Measurements from ENCODE around the gene NXPH3.

NXPH3 gene

DNA sequence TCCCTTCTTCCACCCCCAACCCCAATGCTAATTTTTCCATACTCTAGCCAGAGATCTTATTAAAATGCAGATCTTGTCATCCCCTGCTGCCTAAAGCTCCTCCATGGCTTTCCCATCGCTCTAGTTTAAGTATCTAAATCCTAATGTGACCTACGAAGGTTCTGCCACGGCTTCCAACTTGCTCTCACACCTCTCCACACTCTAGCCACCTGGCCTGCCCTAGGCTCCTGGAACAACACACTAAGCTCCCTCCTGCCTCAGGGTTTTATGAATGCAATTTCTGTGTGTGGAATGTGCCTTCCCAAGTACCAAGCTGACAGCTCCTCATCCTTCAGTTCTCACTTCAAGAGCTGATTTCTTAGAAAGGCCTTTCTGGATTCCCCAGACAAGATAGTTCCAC lies 16.6 kb downstream of the NXPH3 start:
- no peak for DNase-seq (ENCODE audit: low read depth)

DNA sequence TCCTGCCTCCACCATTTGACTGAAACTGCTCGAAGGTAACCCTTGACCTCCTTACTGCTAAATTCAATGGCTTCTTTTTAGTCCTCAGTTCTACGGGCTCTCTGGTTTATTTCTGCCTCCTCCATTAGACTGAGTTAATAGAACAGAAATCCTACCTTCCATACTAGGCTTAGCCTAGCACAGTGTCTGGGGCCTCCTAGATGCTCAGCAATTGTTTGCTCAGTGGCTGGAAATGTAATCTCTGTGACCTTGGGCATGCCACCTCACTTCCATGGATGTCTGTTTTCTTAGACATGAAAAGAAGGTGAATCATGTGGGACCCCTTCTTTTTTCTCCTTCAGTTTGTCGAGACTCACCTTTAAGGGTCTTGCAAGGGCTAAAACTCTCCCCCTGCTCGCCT lies 19.7 kb downstream of the NXPH3 start:
- DNase-seq (ENCODE audit: low read depth) = no peak

DNA sequence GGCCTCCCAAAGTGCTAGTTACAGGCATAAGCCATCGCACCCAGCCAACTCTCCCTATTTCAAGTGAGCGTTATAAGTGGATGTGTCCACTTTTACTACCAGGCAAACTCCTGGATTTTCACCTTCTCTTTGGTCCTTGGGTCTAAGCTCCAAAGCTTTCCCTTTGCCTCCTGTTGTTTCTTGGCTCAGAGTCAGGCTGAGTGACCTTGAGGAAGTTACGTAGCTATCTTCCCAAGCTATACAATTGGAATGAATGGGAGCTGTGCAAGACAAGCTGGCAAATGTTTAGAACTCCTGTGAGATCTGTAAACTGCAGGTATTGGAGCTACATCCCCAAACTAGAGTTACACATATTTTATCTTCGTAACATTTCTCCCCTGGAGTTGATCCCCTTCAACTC lies 20.3 kb downstream of the NXPH3 start:
- no peak for DNase-seq (ENCODE audit: low read depth)

DNA sequence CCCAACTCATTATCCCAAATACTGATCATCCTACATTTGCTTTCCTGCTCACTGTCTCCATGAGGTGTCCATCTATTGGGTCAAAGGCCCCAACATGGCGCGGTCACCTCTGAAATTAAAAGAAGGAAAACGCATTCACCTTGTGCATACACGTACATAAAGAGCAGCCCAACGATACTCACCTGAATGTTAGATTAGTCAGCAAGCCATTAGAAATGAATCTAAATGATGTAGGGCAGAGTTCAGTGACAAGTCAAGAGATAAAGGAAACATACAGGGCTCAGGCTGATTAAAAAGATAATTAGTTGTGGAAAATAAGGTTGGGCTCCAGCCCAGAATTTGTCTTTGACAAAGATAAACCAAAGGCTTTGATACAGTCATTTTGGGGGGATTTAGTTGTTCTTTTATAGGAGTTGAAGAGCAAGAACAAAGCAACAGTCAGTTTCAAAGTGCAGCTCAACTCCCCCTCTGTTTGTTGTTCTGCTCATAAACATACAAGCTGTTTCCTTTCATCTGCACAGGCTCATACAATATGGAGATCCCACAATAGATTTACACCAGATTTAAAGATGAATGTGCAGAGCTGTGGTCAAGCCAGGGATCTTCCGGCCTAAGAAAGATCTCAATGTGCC lies 21.1 kb downstream of the NXPH3 start:
- DNase-seq (ENCODE audit: low read depth) = no peak

DNA sequence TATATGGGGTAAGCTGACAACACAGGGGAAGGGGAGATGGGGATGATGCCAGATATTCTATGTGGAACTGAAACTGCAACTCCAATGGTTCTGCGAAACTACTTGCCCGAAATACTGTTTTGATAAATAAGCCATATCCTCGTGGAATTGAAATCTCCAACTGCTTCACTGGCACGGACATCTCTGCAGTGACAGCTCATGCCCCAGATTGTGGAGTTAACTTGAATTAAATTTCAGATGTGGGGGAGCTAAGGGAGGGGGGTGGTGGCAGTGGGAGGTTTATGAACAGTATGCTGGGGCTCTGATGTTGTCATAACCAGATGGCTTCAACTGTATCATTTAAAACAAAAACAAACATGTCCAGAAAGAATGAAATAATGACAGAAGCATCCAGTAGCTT lies 21.8 kb downstream of the NXPH3 start:
- DNase-seq (ENCODE audit: low read depth) = no peak

DNA sequence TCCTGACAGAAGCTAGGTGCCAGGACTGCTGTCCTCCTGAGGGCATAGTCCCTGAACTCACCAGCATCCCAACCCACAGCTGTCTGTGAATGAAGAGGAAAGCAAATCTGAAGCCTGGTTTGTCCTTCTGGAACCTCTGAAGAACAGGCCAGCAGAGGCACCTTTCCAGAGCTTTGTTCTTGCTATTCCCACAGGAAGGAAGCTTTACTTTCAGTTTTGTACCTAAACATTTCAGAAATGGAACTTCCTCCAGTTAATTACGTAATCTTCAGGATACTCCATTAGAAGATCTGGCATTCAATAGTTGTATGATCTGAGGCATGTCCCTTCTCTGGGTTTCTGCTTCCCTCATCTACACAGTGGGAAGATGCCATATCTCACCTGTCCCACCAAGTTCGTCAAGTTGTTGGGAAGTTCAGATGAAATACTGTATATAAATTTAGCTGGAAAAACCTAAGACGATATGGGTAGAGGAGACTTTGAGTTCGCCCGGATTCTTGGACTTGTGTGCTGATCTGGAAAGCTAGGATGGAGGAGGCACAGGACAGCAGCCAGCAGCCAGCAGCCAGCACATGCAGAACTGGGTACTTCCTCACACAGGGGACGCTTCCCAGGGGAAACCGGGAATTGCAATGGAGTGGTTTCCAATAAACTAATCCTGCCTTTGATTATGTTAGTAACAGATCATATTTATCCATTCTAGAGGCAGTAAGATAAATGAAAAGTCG lies 22.4 kb downstream of the NXPH3 start:
- DNase-seq (ENCODE audit: low read depth) = no peak

DNA sequence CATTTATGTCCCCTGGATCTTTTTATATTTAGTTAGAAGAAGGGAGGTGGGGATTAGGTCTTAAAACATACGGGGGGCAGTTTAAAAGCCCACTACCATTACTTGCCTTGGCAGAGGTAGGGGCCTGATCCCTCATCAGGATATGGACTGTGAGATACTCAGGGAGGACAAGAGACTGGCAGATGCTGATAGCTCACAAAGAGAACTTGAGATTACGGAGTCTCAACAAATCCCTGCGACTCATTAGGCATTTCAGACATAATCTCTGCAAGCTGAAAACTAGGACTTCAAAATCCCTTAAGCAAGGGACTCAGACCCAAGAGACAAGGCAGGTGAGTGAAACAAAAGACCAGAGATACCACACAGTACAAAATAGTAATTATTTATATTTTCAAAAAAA lies 23.2 kb downstream of the NXPH3 start:
- no peak for DNase-seq (ENCODE audit: low read depth)

DNA sequence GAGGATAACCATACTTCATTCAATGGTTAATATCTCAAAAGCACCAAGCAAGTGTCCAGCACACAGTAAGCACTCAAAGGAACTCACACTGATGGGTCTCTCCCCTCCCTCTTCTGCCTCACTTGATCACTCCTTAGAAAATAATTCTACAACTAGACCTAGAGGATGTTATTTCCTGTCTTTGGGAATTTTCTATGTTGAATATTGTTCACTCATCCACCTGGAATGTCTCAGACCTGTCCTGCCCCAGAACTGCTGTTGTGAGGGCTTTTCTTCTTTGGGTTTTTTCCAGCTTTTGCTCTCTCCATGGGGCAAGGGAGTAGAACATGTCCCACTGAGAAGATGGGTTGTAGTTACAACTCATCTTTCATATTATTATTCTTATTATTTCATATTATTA lies 25.3 kb downstream of the NXPH3 start:
- DNase-seq (ENCODE audit: low read depth) = no peak

DNA sequence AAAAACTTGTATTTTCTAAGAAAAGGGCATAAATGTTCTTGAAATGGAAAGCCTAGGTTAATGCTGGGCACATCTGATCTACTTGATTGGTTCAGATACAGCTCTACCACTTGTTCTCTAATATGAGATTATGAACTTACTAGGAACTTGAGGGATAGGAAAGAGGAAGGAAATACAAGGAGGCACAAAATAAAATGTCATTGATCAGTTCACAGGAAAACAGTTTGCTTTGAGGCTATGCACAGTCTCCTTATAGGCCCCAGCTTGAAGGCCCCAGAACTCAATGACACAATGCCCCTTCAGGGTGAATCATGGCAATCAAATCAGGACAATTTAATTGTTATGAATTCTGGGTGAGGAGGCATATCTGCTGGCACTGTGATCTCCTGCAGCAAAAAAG lies 27.1 kb downstream of the NXPH3 start:
- no peak for DNase-seq (ENCODE audit: low read depth)

DNA sequence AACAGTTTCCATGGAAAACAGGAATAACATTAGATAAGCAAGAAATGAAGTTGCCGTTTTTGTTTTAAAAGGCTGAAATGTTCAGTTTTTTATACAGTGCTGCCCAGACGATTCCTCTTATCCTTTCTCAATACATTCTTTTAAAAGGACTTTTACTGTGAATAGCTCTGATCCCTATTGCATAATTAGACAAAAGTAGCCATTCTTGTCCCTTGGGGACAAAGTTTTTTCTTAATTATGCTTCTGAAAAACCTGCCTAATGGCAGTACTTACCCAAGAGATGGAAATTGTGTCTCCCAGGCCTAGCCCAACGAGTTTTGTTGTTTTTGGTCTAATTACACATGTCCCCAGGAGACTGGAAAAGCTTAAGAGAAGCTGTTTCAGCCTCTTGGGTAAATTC lies 27.6 kb downstream of the NXPH3 start:
- DNase-seq (ENCODE audit: low read depth) = no peak

DNA sequence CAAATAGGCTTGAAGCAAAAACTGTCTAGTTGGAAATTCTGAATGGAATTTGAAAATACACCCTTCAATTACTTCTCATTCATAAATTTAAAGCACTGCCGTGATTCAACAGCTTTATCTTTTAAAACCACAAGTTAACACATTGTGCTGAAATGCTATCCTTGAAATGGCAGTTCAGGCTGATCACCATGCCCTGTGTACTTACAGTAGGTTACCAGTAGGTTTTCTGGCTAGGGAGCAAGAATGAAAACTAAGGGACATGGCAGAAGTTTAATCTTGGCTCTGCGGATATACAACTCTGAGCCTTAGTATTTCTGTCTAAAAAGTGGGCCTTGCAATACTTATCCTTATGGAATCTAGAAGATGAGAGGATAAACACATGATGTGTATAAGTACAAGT lies 28.0 kb downstream of the NXPH3 start:
- no peak for DNase-seq (ENCODE audit: low read depth)

DNA sequence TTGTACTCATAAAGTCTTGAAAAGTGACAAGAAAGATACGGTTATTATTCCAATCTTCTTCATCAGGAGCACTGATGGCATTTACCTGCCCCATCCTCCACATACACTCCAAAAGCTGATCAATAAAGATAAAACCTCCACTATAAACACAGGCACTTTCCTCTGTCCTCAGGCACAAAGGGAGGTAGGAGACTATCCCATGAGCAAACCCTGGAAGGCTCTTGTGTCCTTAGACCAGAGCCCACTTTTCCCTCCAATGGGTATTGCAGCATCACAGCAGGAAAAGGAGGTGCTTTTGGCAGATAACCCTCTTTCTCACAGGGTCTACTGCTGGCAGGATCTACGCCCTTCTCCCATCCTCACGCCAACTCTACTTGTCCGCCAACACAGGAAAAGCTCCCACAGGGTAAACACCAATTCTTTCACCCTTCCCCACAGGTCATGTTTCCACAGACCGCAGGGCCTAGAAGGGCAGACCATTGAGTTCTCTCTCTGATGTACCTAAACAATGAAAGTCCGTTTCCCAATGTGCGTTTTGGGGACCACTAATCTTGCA lies 28.7 kb downstream of the NXPH3 start:
- no peak for DNase-seq (ENCODE audit: low read depth)

DNA sequence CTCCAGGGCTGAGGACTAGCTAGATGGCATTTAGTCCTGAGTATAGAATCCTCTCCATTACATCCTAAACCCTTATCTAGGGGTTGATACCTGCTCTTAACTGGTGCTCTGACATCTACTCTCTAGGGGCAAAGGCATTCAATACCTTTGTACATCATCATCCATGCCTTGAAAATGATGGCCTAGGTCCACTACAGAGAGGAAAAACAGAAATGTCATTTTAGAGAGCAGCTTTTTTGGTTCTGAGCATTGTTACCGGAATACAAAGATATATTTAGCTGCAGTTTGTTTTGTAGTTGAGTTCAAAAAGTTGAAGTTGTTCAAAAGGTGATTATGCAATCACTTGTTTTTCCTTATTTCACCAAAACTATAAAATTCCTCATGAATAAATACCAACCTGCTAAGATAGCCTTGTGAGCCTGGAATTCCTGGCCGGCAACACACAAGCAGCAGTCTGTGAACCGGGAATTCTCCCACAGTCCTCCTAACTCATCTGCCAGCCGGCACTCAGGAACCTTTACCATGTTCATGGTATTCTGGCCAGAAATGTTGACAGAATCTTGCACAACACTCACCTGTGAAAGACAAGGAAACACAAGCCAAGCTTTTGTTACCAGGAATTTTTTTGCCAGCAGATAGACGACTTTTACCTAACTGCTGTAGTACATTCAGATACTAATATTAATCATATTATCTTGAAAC lies 35.4 kb downstream of the NXPH3 start:
- no peak for DNase-seq (ENCODE audit: low read depth)

DNA sequence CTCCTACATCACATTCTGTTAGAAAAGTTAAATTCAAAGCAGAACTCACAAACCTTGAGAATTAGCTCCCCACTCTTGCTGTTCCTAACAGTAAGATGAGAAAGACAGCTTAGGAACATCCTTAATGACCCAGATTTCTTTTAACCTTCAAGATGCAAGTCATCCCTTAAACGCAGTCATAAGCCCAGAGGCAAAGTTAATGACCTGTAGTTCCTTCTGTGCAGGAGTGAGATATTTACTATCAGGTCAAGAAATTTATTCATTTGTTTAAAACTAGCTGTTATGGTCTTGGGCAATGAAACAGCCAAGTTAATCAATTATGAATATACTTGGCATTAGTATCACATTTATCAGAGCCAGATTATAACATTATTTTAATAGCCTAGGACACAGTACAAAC lies 37.1 kb downstream of the NXPH3 start:
- no peak for DNase-seq (ENCODE audit: low read depth)

DNA sequence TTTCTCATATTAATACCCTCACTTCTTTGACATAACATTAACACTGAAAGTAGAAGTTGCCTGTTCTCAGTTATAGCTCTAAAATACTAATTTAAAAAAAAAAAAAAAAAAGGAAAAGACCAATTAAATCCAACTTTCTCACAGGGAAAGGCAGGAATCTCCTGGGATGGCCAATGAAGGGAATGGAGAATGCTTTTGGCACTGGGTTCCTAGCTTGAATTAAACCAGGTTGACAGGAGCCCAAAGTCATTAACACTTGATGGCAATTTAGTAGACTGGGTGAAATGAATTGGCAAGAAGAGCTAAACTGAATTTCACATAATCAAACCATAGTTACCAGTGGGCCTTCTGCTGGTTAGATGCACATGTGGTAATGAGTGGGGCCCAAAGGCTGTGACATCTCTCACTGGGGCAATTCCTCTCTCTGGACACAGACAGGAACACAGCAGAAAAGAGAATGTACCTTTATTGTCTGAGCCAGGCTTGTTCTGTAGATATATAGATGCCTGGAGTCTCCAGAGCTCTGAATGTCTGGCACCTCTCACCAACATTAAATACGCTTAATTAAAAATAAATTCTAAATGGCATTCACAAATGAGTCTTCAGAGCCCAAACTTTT lies 37.6 kb downstream of the NXPH3 start:
- no peak for DNase-seq (ENCODE audit: low read depth)

DNA sequence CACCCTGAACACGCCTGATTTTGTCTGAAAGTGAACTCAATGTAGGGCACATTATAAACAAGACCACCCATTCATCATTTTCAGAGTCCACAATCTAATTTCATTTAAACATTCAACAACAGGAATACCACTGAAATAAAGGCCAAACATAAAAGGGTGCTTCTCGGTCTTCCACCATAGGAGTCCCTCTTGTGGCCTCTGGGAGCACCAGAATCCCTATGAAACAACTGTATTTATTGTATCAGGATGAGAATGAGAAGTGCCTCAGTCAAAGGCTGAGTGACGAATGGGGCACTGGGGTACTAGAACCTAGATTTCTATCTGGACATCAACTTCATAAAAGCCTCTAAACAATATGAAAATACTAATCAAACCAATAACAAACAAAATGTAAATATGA lies 40.4 kb downstream of the NXPH3 start:
- no peak for DNase-seq (ENCODE audit: low read depth)

DNA sequence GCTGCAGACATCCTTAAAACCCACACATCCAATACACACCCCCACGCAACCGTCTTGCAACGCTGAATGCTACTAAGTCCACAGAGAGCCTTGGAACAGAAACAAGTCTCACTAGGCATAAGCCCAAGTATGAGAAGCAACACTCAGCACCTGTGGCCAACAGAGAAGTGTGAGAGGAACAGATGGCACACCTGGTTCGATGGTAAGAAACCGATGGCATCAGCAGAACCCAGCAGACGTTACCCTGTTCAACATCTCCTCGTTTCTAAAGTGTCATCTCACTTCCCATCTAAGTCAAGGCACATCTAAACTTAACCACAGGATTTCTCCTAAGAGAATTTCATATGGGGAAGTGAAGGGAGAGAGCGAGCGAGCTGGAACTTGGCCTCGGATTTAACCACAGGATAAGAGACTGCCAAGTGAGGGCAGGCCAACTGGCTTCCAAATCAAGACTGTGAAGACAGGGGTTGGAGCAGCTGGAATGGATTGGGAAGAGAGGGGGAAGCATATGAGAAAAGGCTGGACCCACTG lies 41.0 kb downstream of the NXPH3 start:
- DNase-seq (ENCODE audit: low read depth) = no peak

DNA sequence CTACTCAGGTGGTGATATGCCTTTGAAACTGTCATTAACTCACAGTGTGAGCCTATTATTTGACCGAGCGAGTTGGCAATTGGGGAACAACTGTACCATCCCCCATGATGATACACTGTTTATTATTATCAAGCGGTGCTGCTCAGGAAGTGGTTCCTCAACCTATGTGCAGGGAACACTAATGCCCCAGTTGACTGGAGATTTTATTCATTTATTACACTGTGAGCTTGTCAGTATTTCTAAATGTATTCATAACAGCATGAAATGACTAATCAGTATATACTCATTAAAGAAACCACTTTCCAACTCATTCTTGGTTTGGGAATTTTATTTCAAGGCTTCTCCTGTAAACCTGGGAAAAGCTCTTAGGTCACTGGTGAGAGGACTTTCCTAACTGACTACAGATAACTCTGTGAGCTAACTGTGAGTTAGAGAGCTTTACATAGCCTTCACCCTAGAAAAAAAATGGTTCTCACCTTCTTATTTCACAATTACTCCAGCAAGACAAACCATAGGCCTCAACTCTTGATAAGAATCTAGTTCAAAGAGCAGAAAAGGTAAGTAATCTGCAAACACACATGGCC lies 42.4 kb downstream of the NXPH3 start:
- DNase-seq (ENCODE audit: low read depth) = no peak

DNA sequence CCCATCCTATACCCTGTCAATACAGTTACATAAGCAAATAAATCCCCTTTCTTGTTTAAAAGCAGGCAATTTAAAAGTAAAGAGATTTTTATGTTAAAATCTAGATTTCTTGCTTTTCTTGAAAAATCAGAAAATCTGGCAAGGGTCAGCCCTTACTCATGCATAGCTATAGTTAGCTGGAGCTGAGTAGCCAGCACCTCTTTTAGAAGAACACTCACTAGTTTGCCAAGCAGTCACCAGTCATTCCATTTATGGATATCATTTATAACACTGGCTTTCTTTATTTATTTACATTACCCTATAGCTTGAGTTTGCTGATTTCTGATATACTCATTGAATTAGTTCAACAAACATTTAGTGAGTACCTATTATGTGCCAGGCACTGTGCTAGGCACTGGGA lies 45.7 kb downstream of the NXPH3 start:
- DNase-seq (ENCODE audit: low read depth) = no peak

DNA sequence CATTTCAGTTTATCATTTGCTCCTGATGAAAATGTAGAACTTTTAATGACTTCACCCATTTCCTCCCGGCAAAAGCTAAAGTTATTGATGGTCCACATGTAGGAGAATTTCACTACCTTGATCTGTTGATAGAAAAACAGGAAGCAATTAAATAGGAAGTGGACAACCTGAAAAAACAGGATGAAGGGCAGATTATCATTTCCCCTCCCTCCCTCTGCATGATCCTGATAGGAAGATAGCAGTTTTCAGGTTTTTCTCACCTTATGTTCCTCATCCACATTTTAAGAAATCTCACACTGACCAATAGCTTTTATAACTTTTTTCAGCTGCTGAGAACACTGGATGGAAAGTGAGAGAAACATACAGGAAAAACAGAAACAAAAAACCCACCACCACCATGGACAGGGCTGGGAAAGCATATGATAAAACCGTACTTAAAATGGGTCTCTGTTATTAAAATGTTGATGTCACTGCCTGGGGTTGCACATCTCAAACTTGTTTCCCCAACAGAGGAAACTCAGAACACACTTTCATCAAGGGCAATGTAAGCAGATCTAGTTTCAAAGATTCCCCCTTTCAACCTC lies 46.4 kb downstream of the NXPH3 start:
- no peak for DNase-seq (ENCODE audit: low read depth)

DNA sequence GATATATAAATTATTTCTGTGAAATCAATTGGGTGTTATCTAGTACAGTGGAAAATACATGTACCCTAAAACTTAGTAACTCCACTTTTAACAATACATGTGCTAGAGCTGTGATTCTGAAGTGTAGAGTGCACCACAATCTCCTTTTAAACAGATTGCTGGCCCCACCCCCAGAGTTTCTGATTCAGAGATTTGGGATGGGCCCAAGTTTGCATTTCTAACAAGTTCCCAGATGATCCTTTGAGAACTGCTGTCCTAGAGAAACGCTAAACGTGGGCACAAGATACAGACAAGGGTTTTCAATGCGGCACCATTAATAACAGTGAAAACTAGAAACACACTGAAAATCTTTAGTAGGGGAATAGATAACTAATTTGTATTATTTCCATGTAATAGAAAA lies 49.2 kb downstream of the NXPH3 start:
- no peak for DNase-seq (ENCODE audit: low read depth)

DNA sequence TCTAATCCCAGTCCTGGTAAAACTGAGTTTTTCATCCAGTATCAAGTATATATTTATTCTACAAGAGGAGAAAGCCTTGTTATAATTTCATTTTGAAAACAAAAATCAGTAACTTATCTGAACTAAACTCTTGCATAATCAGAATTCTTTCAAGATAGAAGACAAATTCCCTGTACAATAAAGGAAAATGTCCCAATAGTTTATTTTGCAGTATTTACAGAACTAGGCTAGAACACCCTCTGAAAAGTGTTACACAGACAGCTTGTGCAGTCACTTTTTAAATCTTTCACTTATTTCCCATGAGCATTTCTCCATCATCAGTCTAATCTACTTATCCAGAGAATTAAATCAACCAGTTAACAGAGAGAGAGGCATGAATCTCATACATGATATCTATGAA lies 53.8 kb downstream of the NXPH3 start:
- DNase-seq (ENCODE audit: low read depth) = no peak
